ENCODE data around the gene SERTM1. TPM values are rescaled to one million over a fixed set of nuclear protein-coding genes. Genes with fewer than 3 reads are reported as not detected.

SERTM1 gene
- total and polyA plus RNA-seq, 10 of the 15 experiments (the other 5 are each of a cell fraction or from before 2014, with no cell fraction given), result not detected

- no TSS peak for BruUV-seq (replicated peaks)
- RAD21 ChIA-PET (ENCODE audit: unreplicated experiment), result no interaction called here
- Histone ChIP-seq H3K4me3 (no peak overlapping the region), H3K27ac (ENCODE audit: control insufficient read depth, insufficient read depth) (no peak overlapping the region), H3K9ac (ENCODE audit: control insufficient read depth, insufficient read depth, low read length) (no peak overlapping the region), H4K20me1 (ENCODE audit: control insufficient read depth, insufficient read depth) (no peaks in the 10 kb centered on the region), H3K9me3 (replicated peaks; ENCODE audit: control insufficient read depth, insufficient read depth, low read length) (no peaks in the 10 kb centered on the region), H3K79me2 (ENCODE audit: control insufficient read depth, insufficient read depth, low read length) (no peaks in the 10 kb centered on the region), H3K36me3 (ENCODE audit: control insufficient read depth in 2 of 2, insufficient read depth in 2 of 2, low read length in 1 of 2) (no peaks in the 10 kb centered on the region), H3K4me1 (ENCODE audit: control insufficient read depth, insufficient read depth, low read length) (no peaks in the 10 kb centered on the region), H3K4me2 (ENCODE audit: control insufficient read depth, insufficient read depth) (no peak overlapping the region), H2AFZ (ENCODE audit: control insufficient read depth, low read depth, low read length) (no peak overlapping the region), H3K27me3 (replicated peaks in 1 of 2; ENCODE audit: control insufficient read depth in 2 of 2, insufficient read depth in 2 of 2, low read length in 1 of 2) (no peaks in the 10 kb centered on the region)
- no peak for ATAC-seq
- FAIRE-seq, result no peak
- TF ChIP-seq RAD21 (IDR thresholded peaks at IDR 0.05; ENCODE audit: insufficient read depth, low read depth, low read length), result no peak
- TF ChIP-seq ZSCAN29 (IDR thresholded peaks at IDR 0.05), result no peak
- TF ChIP-seq, protein P1, sequence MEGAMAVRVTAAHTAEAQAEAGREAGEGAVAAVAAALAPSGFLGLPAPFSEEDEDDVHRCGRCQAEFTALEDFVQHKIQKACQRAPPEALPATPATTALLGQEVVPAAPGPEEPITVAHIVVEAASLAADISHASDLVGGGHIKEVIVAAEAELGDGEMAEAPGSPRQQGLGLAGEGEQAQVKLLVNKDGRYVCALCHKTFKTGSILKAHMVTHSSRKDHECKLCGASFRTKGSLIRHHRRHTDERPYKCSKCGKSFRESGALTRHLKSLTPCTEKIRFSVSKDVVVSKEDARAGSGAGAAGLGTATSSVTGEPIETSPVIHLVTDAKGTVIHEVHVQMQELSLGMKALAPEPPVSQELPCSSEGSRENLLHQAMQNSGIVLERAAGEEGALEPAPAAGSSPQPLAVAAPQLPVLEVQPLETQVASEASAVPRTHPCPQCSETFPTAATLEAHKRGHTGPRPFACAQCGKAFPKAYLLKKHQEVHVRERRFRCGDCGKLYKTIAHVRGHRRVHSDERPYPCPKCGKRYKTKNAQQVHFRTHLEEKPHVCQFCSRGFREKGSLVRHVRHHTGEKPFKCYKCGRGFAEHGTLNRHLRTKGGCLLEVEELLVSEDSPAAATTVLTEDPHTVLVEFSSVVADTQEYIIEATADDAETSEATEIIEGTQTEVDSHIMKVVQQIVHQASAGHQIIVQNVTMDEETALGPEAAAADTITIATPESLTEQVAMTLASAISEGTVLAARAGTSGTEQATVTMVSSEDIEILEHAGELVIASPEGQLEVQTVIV (IDR thresholded peaks at IDR 0.05; ENCODE audit: borderline replicate concordance, partially characterized antibody), result no peak
- no peak for TF ChIP-seq NRF1 (conservative IDR thresholded peaks at IDR 0.05; ENCODE audit: low read depth, low read length)
- CTCF ChIA-PET, result no interaction called here
- intact Hi-C loops (cut with micrococcal nuclease; ENCODE audit: unreplicated experiment) (no loop called here), in situ Hi-C loops (cut with MboI) (no loop called here)
- SMC1A ChIA-PET (ENCODE audit: uncharacterized antibody, unreplicated experiment), result no interaction called here
- WGBS (ENCODE audit: insufficient coverage, insufficient replicate concordance, low lambda C conversion rate, missing lambda C conversion rate), result 0% methylated on average over 1 of the region's 1 CpG
- DNase-seq (ENCODE audit: low read depth, low spot score), result no peak
- POLR2A ChIA-PET, result no interaction called here
Observed at GRCh38 chr13:36715841-36716240, 42.0 kb downstream of the SERTM1 start.

DNA sequence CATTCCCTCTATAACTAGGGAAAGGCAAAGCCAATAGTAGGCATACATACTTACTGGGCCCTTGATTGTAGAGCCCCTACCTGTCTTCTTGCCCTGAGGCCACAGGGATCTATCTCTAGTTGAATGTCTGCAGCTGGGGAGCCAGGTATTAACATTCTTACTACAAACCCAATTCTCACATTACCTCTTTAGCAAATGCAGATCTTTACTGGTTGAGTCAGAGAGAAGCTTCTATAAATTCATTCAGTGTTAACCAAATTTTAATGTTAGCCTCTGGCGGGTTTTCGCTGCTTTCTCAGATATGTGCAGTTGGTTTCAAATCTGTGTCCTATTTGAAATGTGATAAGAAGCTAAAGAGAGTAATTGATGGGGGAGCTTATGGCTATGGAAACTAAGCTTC, 43.2 kb downstream of the SERTM1 start:
- no TSS peak for BruUV-seq (replicated peaks)
- in situ Hi-C loops (cut with MboI), result no loop called here
- CTCF ChIA-PET, result interaction anchor here (0.8 to 2.2 kb wide), 2 partner anchors 17 to 19 kb away, joined by 3 to 10 read pairs; no protein-coding TSS in a partner anchor
- no peak for TF ChIP-seq GATAD2B (conservative IDR thresholded peaks at IDR 0.05; ENCODE audit: low read depth)
- no peak for TF ChIP-seq GABPA (IDR thresholded peaks at IDR 0.05; ENCODE audit: low read depth)
- TF ChIP-seq, protein P2, sequence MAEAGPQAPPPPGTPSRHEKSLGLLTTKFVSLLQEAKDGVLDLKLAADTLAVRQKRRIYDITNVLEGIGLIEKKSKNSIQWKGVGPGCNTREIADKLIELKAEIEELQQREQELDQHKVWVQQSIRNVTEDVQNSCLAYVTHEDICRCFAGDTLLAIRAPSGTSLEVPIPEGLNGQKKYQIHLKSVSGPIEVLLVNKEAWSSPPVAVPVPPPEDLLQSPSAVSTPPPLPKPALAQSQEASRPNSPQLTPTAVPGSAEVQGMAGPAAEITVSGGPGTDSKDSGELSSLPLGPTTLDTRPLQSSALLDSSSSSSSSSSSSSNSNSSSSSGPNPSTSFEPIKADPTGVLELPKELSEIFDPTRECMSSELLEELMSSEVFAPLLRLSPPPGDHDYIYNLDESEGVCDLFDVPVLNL (IDR thresholded peaks at IDR 0.05; ENCODE audit: low read depth, low read length), result no peak
- no peak for TF ChIP-seq FOXK2 (IDR thresholded peaks at IDR 0.05)
- no peak for TF ChIP-seq ZNF24 (IDR thresholded peaks at IDR 0.05)
- no peak for TF ChIP-seq KLF5 (IDR thresholded peaks at IDR 0.05; ENCODE audit: partially characterized antibody)
- TF ChIP-seq NFYB (IDR thresholded peaks at IDR 0.05; ENCODE audit: insufficient read depth, low read depth, low read length), result no peak
- TF ChIP-seq ELK1 (IDR thresholded peaks at IDR 0.05; ENCODE audit: low read depth, low read length), result no peak

More for the DNA sequence above, 43.2 kb downstream of the SERTM1 start:
- no peaks in the 10 kb centered on the region for H3K79me2 ChIP-seq (ENCODE audit: control insufficient read depth, insufficient read depth, low read length)
- no peaks in the 10 kb centered on the region for H3K4me1 ChIP-seq (ENCODE audit: control insufficient read depth, insufficient read depth, low read length)
- H4K20me1 ChIP-seq (ENCODE audit: control insufficient read depth, insufficient read depth), result no peaks in the 10 kb centered on the region
- no peak overlapping the region for H3K9ac ChIP-seq (ENCODE audit: control insufficient read depth, insufficient read depth, low read length)
- POLR2A ChIA-PET, result no interaction called here
- WGBS (ENCODE audit: insufficient coverage, insufficient replicate concordance, low lambda C conversion rate, missing lambda C conversion rate), result 53% methylated on average over 2 of the region's 2 CpGs
- no peaks in the 10 kb centered on the region for H3K9me3 ChIP-seq (replicated peaks; ENCODE audit: control insufficient read depth, insufficient read depth, low read length)
- FAIRE-seq (no peak), DNase-seq (ENCODE audit: low read depth, low spot score) (no peak), ATAC-seq (no peak)
- H3K4me2 ChIP-seq (ENCODE audit: control insufficient read depth, insufficient read depth), result no peak overlapping the region
- no peak overlapping the region for H3K27ac ChIP-seq (ENCODE audit: control insufficient read depth, insufficient read depth)
- no peak overlapping the region for H2AFZ ChIP-seq (ENCODE audit: control insufficient read depth, low read depth, low read length)
- H3K4me3 ChIP-seq, result no peak overlapping the region
- RAD21 ChIA-PET (ENCODE audit: unreplicated experiment), result no interaction called here
- intact Hi-C loops (cut with micrococcal nuclease; ENCODE audit: unreplicated experiment), result no loop called here
- SMC1A ChIA-PET (ENCODE audit: uncharacterized antibody, unreplicated experiment), result interaction anchor here (0.7 kb wide), 1 partner anchor 14 kb away, joined by 3 read pairs; no protein-coding TSS in a partner anchor
- no peaks in the 10 kb centered on the region for H3K27me3 ChIP-seq (replicated peaks in 1 of 2; ENCODE audit: control insufficient read depth in 2 of 2, insufficient read depth in 2 of 2, low read length in 1 of 2)
- no peaks in the 10 kb centered on the region for H3K36me3 ChIP-seq (ENCODE audit: control insufficient read depth in 2 of 2, insufficient read depth in 2 of 2, low read length in 1 of 2)

All from GM12878 (cell line).